HG03432 (cell line): ENCODE measurements around the gene DKKL1.

Experiments used
- ATAC-seq: cut with Tn5 transposase; IDR thresholded peaks from one replicate; pipeline ENCODE4 v1.9.1; 2021; ENCODE audit warnings: mild to moderate bottlenecking, moderate library complexity; ENCODE audit not compliant: unreplicated experiment

The DKKL1 gene

GRCh38 chr19:49337267-49338022 is 26.2 kb upstream of the DKKL1 start:
- no peak for ATAC-seq

- no peak for ATAC-seq
Measured at GRCh38 chr19:49338023-49338677, 25.5 kb upstream of the DKKL1 start.

GRCh38 chr19:49338691-49339300 is 24.9 kb upstream of the DKKL1 start:
- no peak for ATAC-seq

- ATAC-seq, result no peak
Measured at GRCh38 chr19:49339301-49340068, 24.2 kb upstream of the DKKL1 start.

GRCh38 chr19:49340069-49340864 is 23.4 kb upstream of the DKKL1 start:
- ATAC-seq, result peak; percentile 75

GRCh38 chr19:49340865-49341718 is 22.6 kb upstream of the DKKL1 start:
- ATAC-seq, result no peak

GRCh38 chr19:49342291-49342721 is 21.4 kb upstream of the DKKL1 start:
- no peak for ATAC-seq

- ATAC-seq, result no peak
Measured at GRCh38 chr19:49343123-49343522, 20.6 kb upstream of the DKKL1 start.

GRCh38 chr19:49344505-49345423 is 18.9 kb upstream of the DKKL1 start:
- no peak for ATAC-seq

- ATAC-seq, result no peak
Measured at GRCh38 chr19:49347191-49347590, 16.5 kb upstream of the DKKL1 start.

GRCh38 chr19:49347835-49348234 is 15.8 kb upstream of the DKKL1 start:
- no peak for ATAC-seq

- no peak for ATAC-seq
Measured at GRCh38 chr19:49348305-49349189, 15.1 kb upstream of the DKKL1 start.

- ATAC-seq, result no peak
Measured at GRCh38 chr19:49349567-49349966, 14.1 kb upstream of the DKKL1 start.

- ATAC-seq, result no peak
Measured at GRCh38 chr19:49355909-49356353, 7.7 kb upstream of the DKKL1 start.

- ATAC-seq, result no peak
Measured at GRCh38 chr19:49356382-49356781, 7.3 kb upstream of the DKKL1 start.

- no peak for ATAC-seq
Measured at GRCh38 chr19:49357186-49357585, 6.5 kb upstream of the DKKL1 start.
